Cortex of kidney (tissue), 1 donor: ENCODE measurements around the gene MRTFA.
"Not testable (repeated sequence)": the region's sequence is repeated elsewhere in the genome, so short reads cannot be mapped to it uniquely, and the experiment has no call there.

Source experiments
- DNase-seq: peaks from one replicate; lab custom pipeline; 2025; lab: John Stamatoyannopoulos, UW

MRTFA gene

GRCh38 chr22:40627612-40628011, 8.9 kb downstream of the MRTFA start:
- no peak for DNase-seq

- DNase-seq = no peak
Observed at GRCh38 chr22:40626851-40627250, 9.7 kb downstream of the MRTFA start.

GRCh38 chr22:40625794-40626193, 10.7 kb downstream of the MRTFA start:
- not testable (repeated sequence) for DNase-seq

- not testable (repeated sequence) for DNase-seq
Observed at GRCh38 chr22:40625281-40625680, 11.2 kb downstream of the MRTFA start.

GRCh38 chr22:40624770-40625169, 11.7 kb downstream of the MRTFA start:
- no peak for DNase-seq

GRCh38 chr22:40621309-40622151, 15.0 kb downstream of the MRTFA start:
- no peak for DNase-seq

GRCh38 chr22:40620464-40621046, 16.0 kb downstream of the MRTFA start:
- no peak for DNase-seq

GRCh38 chr22:40618400-40618799, 18.1 kb downstream of the MRTFA start:
- no peak for DNase-seq

- DNase-seq = no peak
Observed at GRCh38 chr22:40616578-40616977, 19.9 kb downstream of the MRTFA start.

GRCh38 chr22:40613067-40613466, 23.5 kb downstream of the MRTFA start:
- DNase-seq = no peak

- no peak for DNase-seq
Observed at GRCh38 chr22:40612291-40612751, 24.2 kb downstream of the MRTFA start.

GRCh38 chr22:40611606-40612005, 24.9 kb downstream of the MRTFA start:
- no peak for DNase-seq

- no peak for DNase-seq
Observed at GRCh38 chr22:40610329-40610850, 26.1 kb downstream of the MRTFA start.

GRCh38 chr22:40609216-40609615, 27.3 kb downstream of the MRTFA start:
- DNase-seq = no peak

- no peak for DNase-seq
Observed at GRCh38 chr22:40607506-40607905, 29.0 kb downstream of the MRTFA start.

- DNase-seq = no peak
Observed at GRCh38 chr22:40606306-40606705, 30.2 kb downstream of the MRTFA start.

GRCh38 chr22:40605761-40606160, 30.8 kb downstream of the MRTFA start:
- DNase-seq = no peak

GRCh38 chr22:40603088-40603605, 33.4 kb downstream of the MRTFA start:
- no peak for DNase-seq

GRCh38 chr22:40602231-40602630, 34.3 kb downstream of the MRTFA start:
- DNase-seq = no peak

GRCh38 chr22:40599731-40600130, 36.8 kb downstream of the MRTFA start:
- DNase-seq = no peak

- DNase-seq = not testable (repeated sequence)
Observed at GRCh38 chr22:40598712-40599111, 37.8 kb downstream of the MRTFA start.

GRCh38 chr22:40597526-40598430, 38.7 kb downstream of the MRTFA start:
- no peak for DNase-seq
